ENCODE data around the gene GOLGA8S.
"Not testable (repeated sequence)": the region's sequence is repeated elsewhere in the genome, so short reads cannot be mapped to it uniquely, and the experiment has no call there.

DNA sequence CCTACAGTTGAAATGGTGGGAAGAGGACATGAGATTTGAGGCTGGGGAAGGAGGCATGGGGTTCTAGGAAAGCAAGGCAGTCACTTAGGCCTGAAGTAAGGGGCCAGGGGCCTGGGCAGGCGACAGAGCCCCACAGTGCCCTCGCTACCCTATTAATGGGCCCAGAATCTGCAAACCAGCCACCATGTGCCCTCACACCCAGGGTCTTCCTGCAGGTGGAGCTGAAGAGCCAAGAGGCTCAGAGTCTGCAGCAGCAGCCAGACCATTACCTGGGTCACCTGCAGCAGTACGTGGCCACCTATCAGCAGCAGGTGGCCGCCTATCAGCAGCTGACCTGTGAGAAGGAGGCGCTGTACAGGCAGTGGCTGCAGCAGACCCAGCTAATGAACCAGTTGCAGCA is 8.1 kb downstream of the GOLGA8S start:
- not testable (repeated sequence) for TF ChIP-seq TAF1 (IDR thresholded peaks at IDR 0.05; ENCODE audit: borderline replicate concordance, low read depth, low read length); RELA (IDR thresholded peaks at IDR 0.05; ENCODE audit: borderline replicate concordance, partially characterized antibody); CUX1 (IDR thresholded peaks at IDR 0.05; ENCODE audit: insufficient replicate concordance, low read depth, low read length); RFX5 (IDR thresholded peaks at IDR 0.05; ENCODE audit: low read depth, low read length)
- TF ChIP-seq, protein P1, sequence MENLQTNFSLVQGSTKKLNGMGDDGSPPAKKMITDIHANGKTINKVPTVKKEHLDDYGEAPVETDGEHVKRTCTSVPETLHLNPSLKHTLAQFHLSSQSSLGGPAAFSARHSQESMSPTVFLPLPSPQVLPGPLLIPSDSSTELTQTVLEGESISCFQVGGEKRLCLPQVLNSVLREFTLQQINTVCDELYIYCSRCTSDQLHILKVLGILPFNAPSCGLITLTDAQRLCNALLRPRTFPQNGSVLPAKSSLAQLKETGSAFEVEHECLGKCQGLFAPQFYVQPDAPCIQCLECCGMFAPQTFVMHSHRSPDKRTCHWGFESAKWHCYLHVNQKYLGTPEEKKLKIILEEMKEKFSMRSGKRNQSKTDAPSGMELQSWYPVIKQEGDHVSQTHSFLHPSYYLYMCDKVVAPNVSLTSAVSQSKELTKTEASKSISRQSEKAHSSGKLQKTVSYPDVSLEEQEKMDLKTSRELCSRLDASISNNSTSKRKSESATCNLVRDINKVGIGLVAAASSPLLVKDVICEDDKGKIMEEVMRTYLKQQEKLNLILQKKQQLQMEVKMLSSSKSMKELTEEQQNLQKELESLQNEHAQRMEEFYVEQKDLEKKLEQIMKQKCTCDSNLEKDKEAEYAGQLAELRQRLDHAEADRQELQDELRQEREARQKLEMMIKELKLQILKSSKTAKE (IDR thresholded peaks at IDR 0.05; ENCODE audit: low read depth, poor library complexity, severe bottlenecking): not testable (repeated sequence)
